ENCODE data around the gene SKIDA1. TPM values are rescaled to one million over a fixed set of nuclear protein-coding genes. Genes with fewer than 3 reads are reported as not detected.
A peak's percentile ranks its signal among the peaks of the same experiment; 100 is the strongest.

SKIDA1 gene
- total and polyA plus RNA-seq, 3 donors from 2014 or later, result 4.7 to 6.9 (median 6.6) TPM

- peak; percentile 67 for DNase-seq
- 1 to 7% methylated on average over 14 to 73 of the region's 73 CpGs for WGBS, 2 donors
- Histone ChIP-seq H3K4me3 (peak overlapping the region; percentile 57 to 70), H3K9me3 (no peaks in the 10 kb centered on the region), H3K4me1 (peaks cover 27% of the 10 kb centered on the region), H3K27me3 (no peaks in the 10 kb centered on the region), H3K27ac (peak overlapping the region; percentile 84 to 88), H3K36me3 (ENCODE audit: low read depth, missing control alignments) (no peaks in the 10 kb centered on the region)
- intact Hi-C loops (cut with DNase I; ENCODE audit: low total_unique reads), result no loop called here
- TF ChIP-seq CTCF (IDR thresholded peaks at IDR 0.05) (no peak), POLR2A (IDR thresholded peaks at IDR 0.05) (no peak)
Observed at GRCh38 chr10:21517134-21518031, 8.1 kb downstream of the SKIDA1 start.

DNA sequence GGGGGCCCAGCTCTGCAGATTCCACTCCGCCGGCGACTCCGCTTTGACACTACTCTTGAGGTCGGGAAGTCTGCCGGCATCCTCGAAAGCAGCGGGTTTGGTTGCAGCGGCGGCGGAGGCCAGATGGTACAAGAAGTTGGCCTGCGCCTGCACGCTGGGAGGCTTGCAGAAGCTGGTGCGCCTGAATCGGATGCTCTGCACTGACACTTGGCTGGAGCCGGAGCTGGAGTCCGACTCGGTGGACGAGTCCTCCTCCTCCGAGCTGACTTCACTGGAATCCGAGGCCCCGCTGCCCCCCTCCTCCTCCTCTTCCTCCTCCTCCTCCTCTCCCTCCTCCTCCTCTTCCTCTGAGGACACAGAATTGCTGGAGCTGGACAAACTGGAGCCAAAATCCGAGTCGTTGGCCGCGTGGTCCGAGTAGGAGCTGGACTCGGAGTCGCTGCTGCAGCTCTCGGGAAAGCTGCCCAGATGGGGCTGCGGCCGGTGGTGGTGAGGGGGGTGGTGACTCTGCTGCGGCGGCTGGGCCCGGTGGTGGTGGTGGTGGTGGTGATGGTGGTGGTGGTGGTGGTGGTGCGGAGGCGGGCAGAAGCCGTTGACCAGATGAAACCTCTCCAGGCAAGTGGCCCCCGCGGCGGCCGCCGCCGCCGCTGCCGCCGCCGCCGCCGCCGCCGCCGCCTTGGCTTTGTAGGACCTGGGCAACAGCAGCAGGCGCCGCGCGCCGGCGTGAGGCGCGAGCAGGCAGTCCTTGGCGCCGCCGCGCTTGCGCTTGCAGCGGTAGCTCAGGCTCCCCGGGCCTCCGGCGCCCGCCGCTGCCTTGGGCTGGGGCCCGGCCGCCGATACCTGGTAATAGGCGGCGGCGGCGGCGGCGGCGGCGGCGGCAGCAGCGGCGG, 9.0 kb downstream of the SKIDA1 start:
- Histone ChIP-seq H3K9me3 (no peaks in the 10 kb centered on the region), H3K36me3 (ENCODE audit: low read depth, missing control alignments) (no peaks in the 10 kb centered on the region), H3K27ac (peak overlapping the region; percentile 63 to 88), H3K27me3 (no peaks in the 10 kb centered on the region), H3K4me1 (peaks cover 27% of the 10 kb centered on the region), H3K4me3 (peak overlapping the region; percentile 57 to 70)
- TF ChIP-seq POLR2A (IDR thresholded peaks at IDR 0.05) (no peak), CTCF (IDR thresholded peaks at IDR 0.05) (no peak)
- WGBS, 2 donors, result 0 to 2% methylated on average over 14 to 79 of the region's 86 CpGs
- intact Hi-C loops (cut with DNase I; ENCODE audit: low total_unique reads), result no loop called here
- peak; percentile 80 for DNase-seq

DNA sequence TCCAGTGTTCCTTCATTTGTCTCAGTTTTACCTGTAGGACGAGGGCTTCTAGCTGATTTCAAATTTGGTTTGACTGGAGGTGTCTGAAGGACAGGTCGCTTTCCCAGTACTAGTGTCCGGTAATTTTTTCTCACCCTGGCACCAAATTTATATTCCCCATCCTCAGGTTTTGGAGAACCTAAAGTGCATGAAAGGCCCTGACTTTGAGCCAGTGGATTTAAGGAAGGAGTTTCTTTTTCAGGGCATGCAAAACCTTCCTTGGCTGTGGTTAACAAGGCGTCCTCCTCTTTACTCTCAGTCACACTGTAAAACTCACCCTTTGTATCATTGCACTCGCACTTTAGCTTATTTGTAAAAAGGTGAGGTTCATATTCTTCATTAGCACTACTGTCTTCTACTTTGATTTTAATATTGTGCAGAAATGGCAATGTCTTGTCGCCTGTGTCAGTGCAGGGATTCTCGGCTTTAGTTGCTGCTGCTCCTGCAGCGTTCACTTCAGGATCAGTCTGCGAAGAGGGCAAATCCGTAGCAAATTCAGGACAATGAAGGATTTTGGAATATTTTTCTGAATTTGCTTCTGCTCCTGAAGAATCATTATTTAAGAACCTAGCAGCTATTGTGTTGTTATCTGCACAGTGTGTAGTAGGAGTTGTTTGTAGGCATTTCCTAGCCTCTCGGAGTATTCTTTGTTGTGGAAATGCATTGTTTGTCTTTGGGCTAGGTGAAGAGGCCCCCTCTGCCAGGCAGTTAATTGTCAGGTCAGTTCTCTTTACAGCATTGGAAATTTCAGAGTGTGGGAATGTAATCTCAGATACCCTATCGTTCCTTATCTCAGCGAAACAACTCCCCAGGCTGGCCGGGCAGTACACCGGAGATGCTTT, 9.9 kb downstream of the SKIDA1 start:
- Histone ChIP-seq H3K36me3 (ENCODE audit: low read depth, missing control alignments) (no peaks in the 10 kb centered on the region), H3K4me3 (peak overlapping the region; percentile 57 to 67), H3K9me3 (no peaks in the 10 kb centered on the region), H3K27ac (peak overlapping the region; percentile 63 to 88), H3K27me3 (no peaks in the 10 kb centered on the region), H3K4me1 (peaks cover 31% of the 10 kb centered on the region)
- no peak for DNase-seq
- intact Hi-C loops (cut with DNase I; ENCODE audit: low total_unique reads), result no loop called here
- TF ChIP-seq CTCF (IDR thresholded peaks at IDR 0.05), result no peak
- no peak for TF ChIP-seq POLR2A (IDR thresholded peaks at IDR 0.05)
- 28% methylated on average over 15 of the region's 15 CpGs for WGBS, 2 donors

- intact Hi-C loops (cut with DNase I; ENCODE audit: low total_unique reads), result no loop called here
- H3K27ac ChIP-seq, result no peak overlapping the region
- 48 to 52% methylated on average over 10 of the region's 10 CpGs for WGBS, 2 donors
- DNase-seq, result no peak
- H3K27me3 ChIP-seq, result no peaks in the 10 kb centered on the region
- no peak overlapping the region for H3K4me3 ChIP-seq
- H3K4me1 ChIP-seq, result peaks cover 28% of the 10 kb centered on the region
- TF ChIP-seq CTCF (IDR thresholded peaks at IDR 0.05) (no peak), POLR2A (IDR thresholded peaks at IDR 0.05) (no peak)
- no peaks in the 10 kb centered on the region for H3K36me3 ChIP-seq (ENCODE audit: low read depth, missing control alignments)
- no peaks in the 10 kb centered on the region for H3K9me3 ChIP-seq
Observed at GRCh38 chr10:21514818-21515351, 10.6 kb downstream of the SKIDA1 start.
